Renal pelvis (tissue), 4 donors: ENCODE measurements around the gene UBASH3A. TPM values are rescaled to one million over a fixed set of nuclear protein-coding genes. Genes with fewer than 3 reads are reported as not detected.

Experiments
- DNase-seq: peaks from one replicate; pipeline ENCODE4 v3.0.0-alpha.2; 2013
- polyA plus RNA-seq, 3 donors: library from polyadenylated mRNA; unstranded; fragments of 120-200 nt; gene quantifications; one replicate each; pipeline ENCODE4 v1.2.1, GENCODE V29; 2013; ENCODE audit not compliant: insufficient read length in 3 of 3

The UBASH3A gene
- polyA plus RNA-seq, 3 donors: 0.10 TPM; not detected in 2

- DNase-seq: no peak
Observed at GRCh38 chr21:42430521-42430920, 26.8 kb downstream of the UBASH3A start.

DNA sequence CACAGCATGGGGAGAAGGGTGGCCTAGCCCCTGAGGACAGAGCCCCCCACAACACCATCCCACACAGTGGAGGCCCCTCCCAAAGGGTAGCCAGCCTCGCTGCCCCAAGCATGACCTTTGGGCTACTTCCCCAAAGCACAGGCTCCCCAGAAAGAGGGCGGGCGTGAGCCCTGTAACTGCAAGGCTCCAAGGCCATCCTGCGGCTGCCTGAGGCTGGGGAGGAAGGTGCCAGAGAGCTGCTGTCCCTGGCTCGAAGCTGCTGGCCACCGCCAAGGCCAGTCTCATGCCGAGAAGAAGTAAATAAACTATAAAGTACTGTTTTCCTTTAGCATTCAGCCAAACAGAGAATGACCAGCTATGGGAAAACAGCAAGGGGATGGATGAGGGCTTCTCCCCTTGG is 27.5 kb downstream of the UBASH3A start:
- no peak for DNase-seq

DNA sequence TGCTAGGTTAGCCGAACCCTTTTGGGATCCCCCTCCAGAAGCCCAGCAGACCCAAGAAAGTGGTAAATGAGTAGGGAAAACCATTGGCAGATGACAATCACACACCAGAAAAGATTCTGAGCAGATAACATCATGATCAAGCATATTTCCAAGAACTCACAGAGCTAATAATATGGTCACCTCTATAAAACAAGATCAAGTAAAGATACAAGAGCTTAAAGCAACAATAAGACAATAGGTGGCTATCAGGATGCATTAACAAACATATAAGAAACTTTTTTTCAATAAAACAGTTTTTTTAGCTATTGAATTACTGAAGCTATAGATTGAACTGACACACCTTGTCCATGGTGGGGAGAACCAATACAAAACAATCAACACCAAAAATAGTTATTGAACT is 29.0 kb downstream of the UBASH3A start:
- no peak for DNase-seq

DNA sequence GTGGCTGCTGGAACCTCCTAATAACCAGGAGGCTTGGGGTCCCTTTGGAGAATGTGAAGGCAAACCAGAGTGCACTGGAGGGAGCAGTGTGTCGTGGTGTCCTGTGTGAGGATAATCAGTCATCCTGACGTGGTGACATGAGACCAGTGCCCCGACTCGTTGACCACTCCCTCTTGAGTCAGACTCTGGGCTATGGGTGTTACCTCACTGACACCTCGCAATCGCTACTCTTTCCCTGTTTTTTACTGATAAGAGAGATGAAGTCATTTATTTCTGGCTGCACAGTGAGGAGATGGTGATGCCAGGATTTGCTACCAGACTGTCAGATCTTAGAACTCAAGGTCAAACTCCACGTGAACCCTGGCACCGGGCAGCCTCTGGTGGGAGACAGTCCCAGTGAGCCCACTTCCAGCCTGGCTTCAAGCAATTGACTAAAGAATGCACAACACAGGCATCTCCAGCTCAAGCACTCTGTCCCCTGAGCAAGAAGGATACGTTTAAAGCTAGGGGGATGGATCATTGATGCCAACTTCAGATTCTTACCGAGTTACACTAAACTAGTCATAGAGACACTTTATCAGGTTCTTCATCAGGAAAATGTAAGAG is 30.3 kb downstream of the UBASH3A start:
- DNase-seq: no peak

- DNase-seq: no peak
Observed at GRCh38 chr21:42434884-42435283, 31.2 kb downstream of the UBASH3A start.

DNA sequence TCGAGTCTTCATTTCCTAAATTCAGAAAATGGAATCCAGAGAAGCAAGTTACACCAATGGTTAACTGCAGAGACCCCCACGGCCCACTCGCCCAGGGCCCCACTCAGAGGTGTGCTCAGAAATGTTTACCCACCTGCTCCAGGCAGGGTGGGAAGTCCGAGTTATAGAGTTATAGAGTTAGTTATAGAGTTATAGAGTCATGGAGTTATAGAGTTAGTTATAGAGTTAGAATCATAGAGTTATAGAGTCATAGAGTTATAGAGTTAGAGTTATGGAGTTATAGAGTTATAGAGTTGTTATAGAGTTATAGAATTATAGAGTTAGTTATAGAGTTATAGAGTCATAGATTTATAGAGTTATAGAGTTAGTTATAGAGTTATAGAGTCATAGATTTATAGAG is 31.7 kb downstream of the UBASH3A start:
- no peak for DNase-seq

- no peak for DNase-seq
Observed at GRCh38 chr21:42435833-42436232, 32.1 kb downstream of the UBASH3A start.

DNA sequence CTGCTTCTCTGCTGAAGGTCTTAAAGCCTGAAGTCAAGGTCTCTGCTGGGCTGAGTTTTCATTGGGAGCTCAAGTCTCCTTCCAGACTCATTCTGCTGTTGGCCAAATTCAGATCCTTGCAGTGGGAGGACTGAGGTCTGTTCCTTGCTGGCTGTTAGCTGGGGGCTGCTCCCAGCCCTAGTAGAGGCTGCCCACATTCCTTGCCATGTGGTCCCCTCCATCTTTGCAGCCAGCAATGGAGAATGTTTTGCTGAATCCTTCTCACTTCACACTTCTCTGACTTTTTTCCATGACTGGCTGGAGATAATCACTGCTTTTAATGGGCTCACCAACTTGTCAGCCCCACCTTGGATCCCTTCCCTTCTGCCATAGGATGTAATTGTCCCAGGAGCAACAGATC is 33.2 kb downstream of the UBASH3A start:
- DNase-seq: no peak

DNA sequence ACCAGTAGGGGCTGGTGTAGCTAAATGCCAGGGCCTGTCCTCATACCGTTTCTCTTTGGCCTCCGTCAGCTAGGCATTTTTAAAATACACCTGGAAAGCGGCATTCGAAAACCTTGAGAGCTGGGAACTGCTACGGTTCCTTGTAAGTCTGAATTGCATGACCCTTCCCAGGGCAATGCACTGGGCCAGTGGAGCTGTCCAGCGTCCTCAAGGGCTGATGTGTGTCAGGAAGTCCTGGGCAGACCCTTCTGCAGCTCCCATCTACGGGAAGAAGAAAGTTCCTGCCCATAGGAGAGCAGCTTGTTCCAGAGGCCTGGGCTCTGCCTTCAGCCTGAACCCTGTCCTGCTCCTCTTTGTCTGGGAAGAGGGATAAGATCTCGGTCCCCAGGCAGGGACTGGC is 34.1 kb downstream of the UBASH3A start:
- no peak for DNase-seq

GRCh38 chr21:42438316-42439205 is 34.9 kb downstream of the UBASH3A start:
- no peak for DNase-seq

- DNase-seq: no peak
Observed at GRCh38 chr21:42439284-42440186, 35.8 kb downstream of the UBASH3A start.

DNA sequence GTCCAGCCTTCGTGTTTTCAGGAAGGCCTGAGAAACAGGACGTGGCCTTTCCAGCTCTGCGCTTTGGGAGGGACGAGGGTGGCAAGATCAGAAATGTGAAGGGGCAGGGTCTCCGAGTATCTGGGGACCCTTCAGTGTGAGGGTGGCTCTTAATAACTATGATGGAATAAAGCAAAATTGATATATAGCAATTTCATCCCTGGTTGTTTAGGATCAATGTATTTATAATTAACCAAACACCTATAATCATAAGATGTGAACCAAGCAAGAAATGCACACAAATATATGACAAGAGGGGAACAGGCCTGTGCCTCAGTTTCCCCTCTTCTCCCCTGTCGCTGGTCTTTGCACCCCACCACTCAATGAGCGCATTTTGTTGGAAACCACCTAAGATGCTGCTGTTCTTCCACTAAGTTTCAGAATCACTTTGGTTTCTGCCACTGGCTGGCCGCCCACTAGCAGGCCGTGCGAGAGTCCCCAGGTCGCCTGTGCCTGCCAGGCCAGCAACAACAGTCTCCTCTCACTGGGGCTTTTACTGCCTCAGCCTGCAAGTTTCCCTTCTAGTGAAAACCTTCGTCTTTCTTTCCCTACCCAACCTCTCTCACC is 36.6 kb downstream of the UBASH3A start:
- no peak for DNase-seq

- DNase-seq: no peak
Observed at GRCh38 chr21:42441963-42442362, 38.3 kb downstream of the UBASH3A start.

GRCh38 chr21:42443181-42443785 is 39.6 kb downstream of the UBASH3A start:
- no peak for DNase-seq

DNA sequence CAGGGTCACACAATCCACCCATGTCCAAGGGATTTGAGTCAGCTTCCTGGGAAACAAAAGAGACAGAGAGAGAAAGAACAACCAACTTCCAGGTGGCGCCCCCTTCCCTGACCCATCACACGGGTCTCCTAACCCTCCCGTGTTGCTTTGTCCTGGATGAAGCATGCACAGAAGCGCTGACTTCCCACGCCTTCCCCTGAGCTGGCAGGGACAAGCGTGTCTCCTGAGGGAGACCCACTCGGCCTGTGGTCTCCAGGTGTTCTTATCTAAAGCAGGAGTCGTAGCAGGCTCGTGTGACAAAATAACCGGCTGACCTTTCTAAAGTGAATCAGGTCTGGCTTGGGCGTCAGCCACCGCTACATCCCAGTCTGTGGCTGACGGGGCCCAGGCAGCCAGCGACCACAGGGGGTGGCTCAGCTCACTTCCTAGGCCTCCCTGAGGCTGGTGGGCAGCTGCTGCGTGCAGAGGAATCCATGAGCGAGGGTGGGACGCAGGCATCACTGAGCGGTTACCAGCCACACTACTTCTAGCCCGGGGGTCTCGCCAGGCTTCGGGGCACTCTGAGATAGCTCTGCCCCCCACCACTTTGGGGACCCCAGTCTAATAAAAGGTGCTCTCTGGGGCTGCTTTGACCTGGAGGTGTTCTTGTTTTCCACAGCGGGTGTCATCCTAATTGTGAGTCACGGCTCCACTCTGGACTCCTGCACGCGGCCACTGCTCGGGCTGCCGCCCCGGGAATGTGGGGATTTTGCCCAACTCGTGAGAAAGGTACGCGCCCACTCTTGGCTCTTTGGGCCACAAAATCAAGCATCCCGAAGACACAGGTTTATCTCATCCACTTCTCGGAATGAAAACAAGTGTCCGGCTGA is 40.4 kb downstream of the UBASH3A start:
- no peak for DNase-seq

DNA sequence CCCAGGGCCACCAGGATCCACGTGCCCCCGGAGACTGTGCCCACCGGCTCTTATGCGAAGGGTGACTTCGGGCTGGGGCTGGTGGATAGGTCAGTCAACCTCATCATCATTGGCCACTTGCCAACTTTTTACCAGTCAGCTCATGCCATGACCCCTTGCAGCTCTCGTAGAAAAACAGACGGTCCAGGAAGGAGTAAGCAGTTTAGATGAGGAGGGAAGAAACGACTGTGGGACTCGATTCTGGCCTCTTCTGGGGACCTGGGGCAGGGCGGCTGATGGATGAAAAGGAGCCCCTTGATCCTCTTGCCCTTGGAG is 41.0 kb downstream of the UBASH3A start:
- no peak for DNase-seq

DNA sequence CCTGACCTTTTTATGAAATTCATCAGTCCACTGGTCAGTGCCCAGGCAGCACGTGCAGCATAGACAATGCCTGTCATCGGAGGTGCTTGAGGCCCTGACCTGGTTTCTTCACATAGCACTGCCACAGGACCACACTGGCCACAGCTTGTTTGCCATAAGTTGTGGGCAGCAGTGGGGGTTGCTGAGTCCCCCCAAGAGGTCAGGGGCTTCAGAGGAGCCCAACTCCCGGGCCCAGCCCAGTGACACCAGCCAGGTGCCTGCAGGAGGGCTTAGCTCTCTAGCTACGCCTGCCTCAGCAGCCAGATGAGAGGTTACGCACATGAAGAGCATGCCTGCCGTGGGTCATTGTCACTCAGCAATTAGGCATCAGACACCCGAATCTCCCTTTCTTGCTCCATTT is 41.6 kb downstream of the UBASH3A start:
- DNase-seq: no peak

GRCh38 chr21:42446531-42446930 is 42.8 kb downstream of the UBASH3A start:
- no peak for DNase-seq

GRCh38 chr21:42447182-42447581 is 43.5 kb downstream of the UBASH3A start:
- no peak for DNase-seq

GRCh38 chr21:42447732-42448131 is 44.0 kb downstream of the UBASH3A start:
- no peak for DNase-seq

- DNase-seq: no peak
Observed at GRCh38 chr21:42448686-42449085, 45.0 kb downstream of the UBASH3A start.
